ENCODE measurements around the gene XAGE2.

DNA sequence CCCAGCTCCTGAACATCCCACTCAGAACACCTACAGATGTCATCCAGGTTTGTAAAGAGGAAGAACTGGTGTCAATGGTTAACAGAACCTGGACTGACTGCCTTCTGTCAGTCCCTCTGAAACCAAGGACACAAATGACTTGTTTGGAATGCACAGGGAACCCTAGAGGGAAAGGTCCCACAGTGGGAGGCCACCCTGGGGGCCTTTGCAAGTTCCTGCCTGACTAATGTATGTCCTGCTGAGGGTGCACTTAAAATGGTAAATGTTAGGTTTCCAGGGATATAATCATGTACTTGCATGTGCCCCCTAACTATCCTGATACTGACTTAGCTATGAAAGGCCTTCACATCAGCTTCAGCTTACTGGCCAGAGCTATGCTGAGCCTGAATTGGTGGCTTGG lies 15.0 kb upstream of the XAGE2 start:
- TF ChIP-seq, protein P1, sequence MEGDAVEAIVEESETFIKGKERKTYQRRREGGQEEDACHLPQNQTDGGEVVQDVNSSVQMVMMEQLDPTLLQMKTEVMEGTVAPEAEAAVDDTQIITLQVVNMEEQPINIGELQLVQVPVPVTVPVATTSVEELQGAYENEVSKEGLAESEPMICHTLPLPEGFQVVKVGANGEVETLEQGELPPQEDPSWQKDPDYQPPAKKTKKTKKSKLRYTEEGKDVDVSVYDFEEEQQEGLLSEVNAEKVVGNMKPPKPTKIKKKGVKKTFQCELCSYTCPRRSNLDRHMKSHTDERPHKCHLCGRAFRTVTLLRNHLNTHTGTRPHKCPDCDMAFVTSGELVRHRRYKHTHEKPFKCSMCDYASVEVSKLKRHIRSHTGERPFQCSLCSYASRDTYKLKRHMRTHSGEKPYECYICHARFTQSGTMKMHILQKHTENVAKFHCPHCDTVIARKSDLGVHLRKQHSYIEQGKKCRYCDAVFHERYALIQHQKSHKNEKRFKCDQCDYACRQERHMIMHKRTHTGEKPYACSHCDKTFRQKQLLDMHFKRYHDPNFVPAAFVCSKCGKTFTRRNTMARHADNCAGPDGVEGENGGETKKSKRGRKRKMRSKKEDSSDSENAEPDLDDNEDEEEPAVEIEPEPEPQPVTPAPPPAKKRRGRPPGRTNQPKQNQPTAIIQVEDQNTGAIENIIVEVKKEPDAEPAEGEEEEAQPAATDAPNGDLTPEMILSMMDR (conservative IDR thresholded peaks at IDR 0.05; ENCODE audit: low read depth in 2 of 2), result no peak
- TF ChIP-seq, protein P2, sequence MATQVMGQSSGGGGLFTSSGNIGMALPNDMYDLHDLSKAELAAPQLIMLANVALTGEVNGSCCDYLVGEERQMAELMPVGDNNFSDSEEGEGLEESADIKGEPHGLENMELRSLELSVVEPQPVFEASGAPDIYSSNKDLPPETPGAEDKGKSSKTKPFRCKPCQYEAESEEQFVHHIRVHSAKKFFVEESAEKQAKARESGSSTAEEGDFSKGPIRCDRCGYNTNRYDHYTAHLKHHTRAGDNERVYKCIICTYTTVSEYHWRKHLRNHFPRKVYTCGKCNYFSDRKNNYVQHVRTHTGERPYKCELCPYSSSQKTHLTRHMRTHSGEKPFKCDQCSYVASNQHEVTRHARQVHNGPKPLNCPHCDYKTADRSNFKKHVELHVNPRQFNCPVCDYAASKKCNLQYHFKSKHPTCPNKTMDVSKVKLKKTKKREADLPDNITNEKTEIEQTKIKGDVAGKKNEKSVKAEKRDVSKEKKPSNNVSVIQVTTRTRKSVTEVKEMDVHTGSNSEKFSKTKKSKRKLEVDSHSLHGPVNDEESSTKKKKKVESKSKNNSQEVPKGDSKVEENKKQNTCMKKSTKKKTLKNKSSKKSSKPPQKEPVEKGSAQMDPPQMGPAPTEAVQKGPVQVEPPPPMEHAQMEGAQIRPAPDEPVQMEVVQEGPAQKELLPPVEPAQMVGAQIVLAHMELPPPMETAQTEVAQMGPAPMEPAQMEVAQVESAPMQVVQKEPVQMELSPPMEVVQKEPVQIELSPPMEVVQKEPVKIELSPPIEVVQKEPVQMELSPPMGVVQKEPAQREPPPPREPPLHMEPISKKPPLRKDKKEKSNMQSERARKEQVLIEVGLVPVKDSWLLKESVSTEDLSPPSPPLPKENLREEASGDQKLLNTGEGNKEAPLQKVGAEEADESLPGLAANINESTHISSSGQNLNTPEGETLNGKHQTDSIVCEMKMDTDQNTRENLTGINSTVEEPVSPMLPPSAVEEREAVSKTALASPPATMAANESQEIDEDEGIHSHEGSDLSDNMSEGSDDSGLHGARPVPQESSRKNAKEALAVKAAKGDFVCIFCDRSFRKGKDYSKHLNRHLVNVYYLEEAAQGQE (IDR thresholded peaks at IDR 0.05; ENCODE audit: unreplicated experiment), result no peak
- no peak for TF ChIP-seq EZH2 (IDR thresholded peaks at IDR 0.05; ENCODE audit: low read depth, unreplicated experiment)
- TF ChIP-seq JUNB (IDR thresholded peaks at IDR 0.05; ENCODE audit: unreplicated experiment), result no peak
- TF ChIP-seq ZNF331 (CRISPR knock-in tag; IDR thresholded peaks at IDR 0.05; ENCODE audit: low read depth), result no peak
- TF ChIP-seq CREB1 (CRISPR knock-in tag; IDR thresholded peaks at IDR 0.05; ENCODE audit: low read depth), result no peak
